ENCODE data around the gene KITLG. TPM values are rescaled to one million over a fixed set of nuclear protein-coding genes. Genes with fewer than 3 reads are reported as not detected.

Gene KITLG
- total and polyA plus RNA-seq, 3 donors from 2014 or later = 12.2 to 25.0 (median 21.8) TPM

GRCh38 chr12:88600272-88600671 is 20.0 kb upstream of the KITLG start:
- DNase-seq = no peak
- TF ChIP-seq POLR2A (IDR thresholded peaks at IDR 0.05) (no peak), CTCF (IDR thresholded peaks at IDR 0.05) (no peak)
- no peaks in the 10 kb centered on the region for H3K27me3 ChIP-seq

GRCh38 chr12:88597365-88597764 is 17.1 kb upstream of the KITLG start:
- intact Hi-C loops (cut with DNase I; ENCODE audit: low total_unique reads) = no loop called here
- no peak for DNase-seq
- no peaks in the 10 kb centered on the region for H3K9me3 ChIP-seq
- no peaks in the 10 kb centered on the region for H3K36me3 ChIP-seq (ENCODE audit: low read depth, missing control alignments)
- H3K27ac ChIP-seq = no peak overlapping the region
- no peaks in the 10 kb centered on the region for H3K4me1 ChIP-seq
- TF ChIP-seq CTCF (IDR thresholded peaks at IDR 0.05) = no peak
- no peak for TF ChIP-seq POLR2A (IDR thresholded peaks at IDR 0.05)
- H3K27me3 ChIP-seq = no peaks in the 10 kb centered on the region
- H3K4me3 ChIP-seq = no peak overlapping the region

More at GRCh38 chr12:88600272-88600671, 20.0 kb upstream of the KITLG start:
- Histone ChIP-seq H3K9me3 (no peaks in the 10 kb centered on the region), H3K27ac (no peak overlapping the region), H3K36me3 (ENCODE audit: low read depth, missing control alignments) (no peaks in the 10 kb centered on the region), H3K4me3 (no peak overlapping the region), H3K4me1 (no peaks in the 10 kb centered on the region)
- 84 to 90% methylated on average over 4 of the region's 4 CpGs for WGBS, 2 donors
- intact Hi-C loops (cut with DNase I; ENCODE audit: low total_unique reads) = no loop called here

- H3K36me3 ChIP-seq (ENCODE audit: low read depth, missing control alignments) = no peaks in the 10 kb centered on the region
- H3K27me3 ChIP-seq = no peaks in the 10 kb centered on the region
- TF ChIP-seq CTCF (IDR thresholded peaks at IDR 0.05) = no peak
- DNase-seq = no peak
- H3K4me3 ChIP-seq = no peak overlapping the region
- H3K4me1 ChIP-seq = no peaks in the 10 kb centered on the region
- H3K27ac ChIP-seq = no peak overlapping the region
- no peaks in the 10 kb centered on the region for H3K9me3 ChIP-seq
- intact Hi-C loops (cut with DNase I; ENCODE audit: low total_unique reads) = no loop called here
Observed at GRCh38 chr12:88595697-88596096, 15.4 kb upstream of the KITLG start.

- H3K36me3 ChIP-seq (ENCODE audit: low read depth, missing control alignments) = no peaks in the 10 kb centered on the region
- WGBS, 2 donors = 81 to 82% methylated on average over 4 of the region's 4 CpGs
- no peak for DNase-seq
- TF ChIP-seq POLR2A (IDR thresholded peaks at IDR 0.05) = no peak
- no peak for TF ChIP-seq CTCF (IDR thresholded peaks at IDR 0.05)
- H3K4me1 ChIP-seq = no peaks in the 10 kb centered on the region
- no peak overlapping the region for H3K27ac ChIP-seq
- H3K27me3 ChIP-seq = no peaks in the 10 kb centered on the region
- H3K4me3 ChIP-seq = no peak overlapping the region
- intact Hi-C loops (cut with DNase I; ENCODE audit: low total_unique reads) = no loop called here
- H3K9me3 ChIP-seq = no peaks in the 10 kb centered on the region
Observed at GRCh38 chr12:88594780-88595179, 14.5 kb upstream of the KITLG start.

GRCh38 chr12:88591343-88591742 is 11.1 kb upstream of the KITLG start:
- H3K4me3 ChIP-seq = no peak overlapping the region
- intact Hi-C loops (cut with DNase I; ENCODE audit: low total_unique reads) = no loop called here
- no peaks in the 10 kb centered on the region for H3K36me3 ChIP-seq (ENCODE audit: low read depth, missing control alignments)
- no peak for DNase-seq
- no peak overlapping the region for H3K27ac ChIP-seq
- no peaks in the 10 kb centered on the region for H3K27me3 ChIP-seq
- 87 to 94% methylated on average over 2 of the region's 2 CpGs for WGBS, 2 donors
- no peaks in the 10 kb centered on the region for H3K9me3 ChIP-seq
- no peak for TF ChIP-seq CTCF (IDR thresholded peaks at IDR 0.05)
- H3K4me1 ChIP-seq = no peaks in the 10 kb centered on the region

All from testis (tissue), 3 donors.